Fibroblast of the aortic adventitia (primary cell): ENCODE measurements around the gene MUC4. TPM values are rescaled to one million over a fixed set of nuclear protein-coding genes. Genes with fewer than 3 reads are reported as not detected.
"Not testable (repeated sequence)": the region's sequence is repeated elsewhere in the genome, so short reads cannot be mapped to it uniquely, and the experiment has no call there.

ENCODE experiments used
- DNase-seq: peaks from one replicate; pipeline ENCODE4 v3.0.0-alpha.2; 2010; ENCODE audit warnings: low read depth
- H3K4me3 ChIP-seq: 2 replicates; pipeline ENCODE4 v1.5.1; 2011; ENCODE audit warnings: low read depth, mild to moderate bottlenecking, control low read depth, low read length, moderate library complexity
- total RNA-seq: library from RNA; depleted of rRNA; stranded (reverse); fragments of >200 nt; gene quantifications from 2 replicates; pipeline ENCODE4 v1.2.3, GENCODE V29; 2012; ENCODE audit warnings: low replicate concordance
- TF ChIP-seq, protein P1 (sequence below): IDR thresholded peaks from 2 replicates; pipeline ENCODE4 v1.5.1; 2011; ENCODE audit warnings: mild to moderate bottlenecking, low read length, control low read depth, inconsistent platforms; ENCODE audit not compliant: insufficient read depth

MUC4 gene
- total RNA-seq, 1 donor, result not detected

- no peak overlapping the region for H3K4me3 ChIP-seq
- no peak for DNase-seq
- TF ChIP-seq, protein P1, sequence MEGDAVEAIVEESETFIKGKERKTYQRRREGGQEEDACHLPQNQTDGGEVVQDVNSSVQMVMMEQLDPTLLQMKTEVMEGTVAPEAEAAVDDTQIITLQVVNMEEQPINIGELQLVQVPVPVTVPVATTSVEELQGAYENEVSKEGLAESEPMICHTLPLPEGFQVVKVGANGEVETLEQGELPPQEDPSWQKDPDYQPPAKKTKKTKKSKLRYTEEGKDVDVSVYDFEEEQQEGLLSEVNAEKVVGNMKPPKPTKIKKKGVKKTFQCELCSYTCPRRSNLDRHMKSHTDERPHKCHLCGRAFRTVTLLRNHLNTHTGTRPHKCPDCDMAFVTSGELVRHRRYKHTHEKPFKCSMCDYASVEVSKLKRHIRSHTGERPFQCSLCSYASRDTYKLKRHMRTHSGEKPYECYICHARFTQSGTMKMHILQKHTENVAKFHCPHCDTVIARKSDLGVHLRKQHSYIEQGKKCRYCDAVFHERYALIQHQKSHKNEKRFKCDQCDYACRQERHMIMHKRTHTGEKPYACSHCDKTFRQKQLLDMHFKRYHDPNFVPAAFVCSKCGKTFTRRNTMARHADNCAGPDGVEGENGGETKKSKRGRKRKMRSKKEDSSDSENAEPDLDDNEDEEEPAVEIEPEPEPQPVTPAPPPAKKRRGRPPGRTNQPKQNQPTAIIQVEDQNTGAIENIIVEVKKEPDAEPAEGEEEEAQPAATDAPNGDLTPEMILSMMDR, result no peak
Measured at GRCh38 chr3:195809291-195809785, 2.4 kb downstream of the MUC4 start.

GRCh38 chr3:195808741-195809290 is 2.9 kb downstream of the MUC4 start:
- no peak for DNase-seq
- TF ChIP-seq, protein P1, result no peak
- H3K4me3 ChIP-seq, result no peak overlapping the region

DNA sequence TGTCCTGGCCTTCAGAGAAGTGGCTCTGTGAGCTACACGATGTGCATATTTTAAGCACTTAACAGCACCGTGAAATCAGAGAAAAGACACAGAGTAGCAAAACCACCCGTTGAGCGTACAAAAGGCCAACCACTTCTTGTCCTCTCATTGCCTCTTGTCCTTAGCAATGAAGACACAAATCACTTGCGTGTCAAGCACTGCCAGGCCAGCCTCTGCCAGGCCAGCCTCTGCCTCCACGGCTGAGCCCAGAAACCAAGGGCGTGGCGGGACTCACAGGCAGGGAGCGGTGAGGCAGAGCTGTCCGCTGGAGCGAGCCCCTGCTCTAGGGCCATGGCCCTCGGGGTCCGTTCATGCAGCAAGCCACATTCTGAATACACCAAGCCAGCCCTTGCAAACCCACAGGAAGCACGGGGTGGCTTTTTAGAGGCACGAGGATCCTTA is 4.0 kb downstream of the MUC4 start:
- TF ChIP-seq, protein P1, result no peak
- H3K4me3 ChIP-seq, result no peak overlapping the region
- no peak for DNase-seq

DNA sequence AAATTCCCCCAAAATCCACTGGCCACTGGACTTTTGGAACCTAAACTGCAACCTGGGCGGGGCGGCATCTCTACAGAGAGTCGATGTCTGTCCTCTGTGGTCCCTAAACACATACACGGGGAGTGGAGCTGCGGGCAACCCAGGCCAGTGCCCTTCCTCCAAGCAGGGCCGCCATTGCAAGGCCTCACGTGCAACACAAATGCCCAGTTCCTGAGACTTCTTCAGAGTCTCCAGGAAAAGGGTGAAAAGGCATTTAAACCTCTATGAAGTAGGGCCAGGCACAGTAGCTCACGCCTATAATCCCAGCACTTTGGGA is 4.9 kb downstream of the MUC4 start:
- TF ChIP-seq, protein P1, result no peak

DNA sequence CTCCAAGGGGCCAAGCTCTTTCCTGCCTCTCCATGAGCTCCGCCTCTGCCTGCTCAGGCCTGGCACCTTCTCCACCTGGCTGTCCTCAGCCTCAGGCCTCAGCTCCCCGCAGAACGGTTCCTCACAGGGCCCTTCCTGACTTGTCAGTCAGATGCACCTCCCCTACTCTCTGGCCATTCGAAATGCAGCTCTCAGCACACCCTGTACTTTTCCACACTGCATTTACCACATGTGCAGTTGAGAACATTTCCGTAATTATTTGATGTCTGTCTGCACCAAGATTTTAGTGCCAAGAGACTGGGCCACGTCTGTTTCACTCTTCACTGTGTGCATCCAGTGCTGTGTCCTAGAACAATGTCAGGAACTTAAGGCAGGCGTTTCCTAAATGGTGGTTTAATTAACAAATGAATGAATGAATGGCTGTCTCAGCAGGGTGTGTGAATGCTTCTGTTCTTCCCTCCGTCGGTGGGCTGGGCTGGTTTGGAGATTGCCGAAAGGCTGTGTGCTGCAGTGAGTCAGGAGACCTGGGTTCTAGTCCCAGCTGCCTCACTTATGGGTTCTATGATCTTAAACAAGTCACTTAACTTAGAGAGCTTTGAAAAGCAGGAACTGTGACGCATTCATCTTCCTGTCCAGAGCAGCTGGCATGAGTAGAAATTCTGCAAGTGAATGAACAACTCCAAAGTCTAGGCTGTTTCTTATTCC is 5.4 kb downstream of the MUC4 start:
- TF ChIP-seq, protein P1, result no peak
- no peak overlapping the region for H3K4me3 ChIP-seq

More for the DNA sequence above, 4.9 kb downstream of the MUC4 start:
- DNase-seq, result no peak
- H3K4me3 ChIP-seq, result no peak overlapping the region

GRCh38 chr3:195805588-195805987 is 6.1 kb downstream of the MUC4 start:
- not testable (repeated sequence) for H3K4me3 ChIP-seq, DNase-seq

More for the DNA sequence above, 5.4 kb downstream of the MUC4 start:
- DNase-seq, result no peak

DNA sequence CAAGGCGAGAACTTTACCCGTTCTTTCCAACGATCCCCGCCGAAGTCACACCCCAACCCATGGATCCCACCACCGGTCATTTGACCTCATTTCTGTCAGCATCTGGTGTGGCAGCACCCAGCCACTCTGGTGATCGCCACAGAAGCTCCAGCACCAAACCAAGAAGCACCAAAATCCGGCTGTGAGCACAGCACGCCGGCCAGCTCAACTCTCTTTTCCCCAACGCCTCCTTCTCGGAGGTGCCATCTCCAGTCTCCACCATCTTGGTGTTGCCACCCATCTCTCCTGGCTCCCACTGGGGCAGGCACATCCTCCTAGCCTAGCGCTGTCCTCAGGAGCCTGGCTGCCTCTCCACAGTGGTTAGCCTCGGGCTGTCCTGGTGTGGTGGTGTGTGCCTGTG is 6.5 kb downstream of the MUC4 start:
- DNase-seq, result no peak
- no peak overlapping the region for H3K4me3 ChIP-seq
- TF ChIP-seq, protein P1, result no peak
